ACHN (cell line): ENCODE data around the gene KIF23.

Experiments used
- DNase-seq: peaks from one replicate; pipeline ENCODE4 v3.0.0-alpha.2; 2015
- in situ Hi-C: cut with HindIII; loops from 2 replicates; pipeline ENCODE4 v1.10.0; 2017; ENCODE audit warnings: low sequenced_read_pairs, low pct_ligation_motif_present, low pct_unique_long_range_greater_than_20kb

The KIF23 gene

GRCh38 chr15:69475769-69476358, 61.7 kb downstream of the KIF23 start:
- DNase-seq = peak; percentile 68
- in situ Hi-C loops = no loop called here

- no peak for DNase-seq
- in situ Hi-C loops = no loop called here
Measured at GRCh38 chr15:69476704-69477473, 62.7 kb downstream of the KIF23 start.

DNA sequence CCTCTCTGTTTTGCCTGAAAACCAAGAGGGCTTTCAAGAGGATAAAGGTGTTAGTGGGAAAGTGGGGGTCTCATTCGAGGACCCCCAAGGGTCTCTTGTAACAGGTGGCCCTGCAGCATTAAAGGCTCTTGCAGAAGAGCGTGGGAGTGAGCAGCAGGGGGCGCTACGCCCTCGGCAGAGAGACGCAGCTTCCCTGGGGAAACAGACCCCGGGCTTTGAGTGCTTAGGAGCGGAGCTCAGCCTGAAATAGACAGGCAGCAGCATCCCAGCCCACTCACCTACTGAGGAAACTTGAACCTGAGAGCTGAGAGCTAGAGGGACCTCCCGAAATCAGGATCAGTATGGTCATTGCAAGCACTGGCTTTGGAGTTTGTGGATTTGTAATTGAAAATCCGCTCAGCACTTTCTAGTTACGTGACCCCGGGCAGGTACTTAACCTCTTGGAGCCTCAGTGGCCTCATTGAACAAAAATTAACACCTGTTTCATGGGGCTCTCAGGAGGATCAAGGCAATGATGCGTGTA, 64.2 kb downstream of the KIF23 start:
- in situ Hi-C loops = no loop called here
- peak; percentile 27 for DNase-seq

- in situ Hi-C loops = no loop called here
- no peak for DNase-seq
Measured at GRCh38 chr15:69479081-69479480, 64.9 kb downstream of the KIF23 start.

- in situ Hi-C loops = no loop called here
- DNase-seq = no peak
Measured at GRCh38 chr15:69479971-69480370, 65.8 kb downstream of the KIF23 start.

DNA sequence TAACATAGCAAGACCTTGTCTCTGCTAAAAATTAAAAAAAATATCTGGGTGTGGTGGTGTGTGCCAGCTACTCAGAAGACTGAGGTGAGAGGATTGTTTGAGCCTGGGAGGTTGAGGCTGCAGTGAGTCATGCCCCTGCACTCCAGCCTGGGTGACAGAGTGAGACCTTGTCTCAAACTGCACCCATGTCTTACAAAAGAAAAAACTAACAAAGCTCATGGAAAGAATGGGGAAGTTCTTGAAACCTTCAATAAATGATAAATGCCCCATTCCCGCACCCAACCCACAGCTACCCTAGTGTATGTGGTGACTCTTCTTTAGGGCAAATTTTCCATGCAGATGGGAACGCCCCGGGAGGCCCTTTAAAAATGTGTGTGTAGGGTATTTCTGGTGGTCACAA, 66.8 kb downstream of the KIF23 start:
- DNase-seq = no peak
- in situ Hi-C loops = no loop called here

GRCh38 chr15:69482686-69483256, 68.6 kb downstream of the KIF23 start:
- in situ Hi-C loops = no loop called here
- DNase-seq = no peak

DNA sequence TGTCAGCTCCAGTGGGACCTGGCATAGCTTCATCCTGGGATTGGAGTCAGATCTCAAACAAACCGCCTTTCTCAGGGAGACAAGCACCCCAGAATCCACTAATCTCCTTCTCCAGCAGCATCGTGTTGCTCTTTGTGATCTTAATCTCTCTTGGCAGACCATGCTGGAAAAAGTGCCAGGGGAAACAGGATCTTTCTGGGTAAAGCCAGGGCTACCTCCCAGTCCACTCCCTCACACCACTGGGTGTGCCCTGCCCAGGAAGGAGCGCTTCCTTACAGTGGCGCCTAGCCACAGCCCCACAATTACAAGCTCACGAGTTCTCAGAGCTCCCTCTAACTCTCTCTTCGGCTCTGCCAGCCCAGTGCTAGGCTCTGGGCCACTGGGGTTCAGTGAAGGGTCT, 70.7 kb downstream of the KIF23 start:
- DNase-seq = no peak
- in situ Hi-C loops = no loop called here

GRCh38 chr15:69486481-69487110, 72.4 kb downstream of the KIF23 start:
- DNase-seq = no peak
- in situ Hi-C loops = no loop called here

GRCh38 chr15:69489073-69489571, 75.0 kb downstream of the KIF23 start:
- in situ Hi-C loops = no loop called here
- DNase-seq = no peak

- in situ Hi-C loops = no loop called here
- DNase-seq = no peak
Measured at GRCh38 chr15:69490356-69491037, 76.3 kb downstream of the KIF23 start.

GRCh38 chr15:69491038-69491505, 76.9 kb downstream of the KIF23 start:
- DNase-seq = no peak
- in situ Hi-C loops = no loop called here

GRCh38 chr15:69493406-69493805, 79.3 kb downstream of the KIF23 start:
- no peak for DNase-seq
- in situ Hi-C loops = no loop called here

DNA sequence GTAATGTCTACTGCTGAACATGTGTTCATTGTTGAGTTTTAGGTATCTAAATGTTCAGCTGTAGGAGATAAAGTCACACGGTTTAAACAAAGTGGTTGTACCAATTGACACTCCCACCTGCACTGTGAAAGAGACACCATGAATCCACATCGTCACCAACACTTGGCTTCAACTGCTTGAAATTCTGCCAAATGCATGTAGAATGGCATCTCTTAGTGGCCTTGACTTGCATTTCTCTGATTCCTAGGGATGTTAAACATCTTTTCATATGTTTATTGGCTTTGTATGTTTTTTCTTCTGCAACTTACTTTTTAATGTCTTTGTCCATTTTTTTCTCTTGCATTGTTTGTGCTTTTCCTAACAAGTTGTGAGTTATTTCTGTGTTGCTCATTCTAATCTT, 81.9 kb downstream of the KIF23 start:
- DNase-seq = no peak
- in situ Hi-C loops = no loop called here

DNA sequence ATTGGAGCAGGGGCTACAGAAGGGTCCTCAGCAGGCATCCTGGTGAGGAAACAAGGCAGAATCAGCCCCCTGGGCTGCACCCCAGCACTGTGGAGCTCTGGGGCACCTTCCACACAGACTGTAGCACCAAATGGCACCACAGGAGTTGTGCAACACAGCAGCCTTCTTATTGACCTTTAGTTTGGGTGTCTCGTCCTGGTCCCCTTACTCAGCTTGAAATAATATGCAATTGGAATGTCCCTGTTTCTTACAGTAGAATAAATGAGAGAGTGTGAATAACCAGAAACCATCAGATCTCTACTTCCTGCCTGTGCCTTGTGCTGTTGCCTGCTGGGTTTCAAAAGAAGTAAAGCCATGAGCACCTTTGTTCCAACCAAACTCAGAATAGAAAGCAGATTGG, 82.9 kb downstream of the KIF23 start:
- in situ Hi-C loops = no loop called here
- DNase-seq = no peak

- DNase-seq = no peak
- in situ Hi-C loops = no loop called here
Measured at GRCh38 chr15:69497667-69498066, 83.5 kb downstream of the KIF23 start.
